SK-N-SH treated with all-trans-retinoic acid at 6 μM for 48 hours (cell line): Measurements from ENCODE around the gene RELL2.

Source experiments
- ATAC-seq: fragments of 200-7000 bp; cut with Tn5 transposase; 3 replicates; pipeline ENCODE4 v1.9.1; 2020; ENCODE audit warnings: mild to moderate bottlenecking, moderate library complexity
- ARNTL ChIP-seq: fragments of 450-650 bp; formaldehyde crosslinking; IDR thresholded peaks from 2 replicates; pipeline ENCODE4 v1.5.0; 2020; ENCODE audit warnings: low read depth, mild to moderate bottlenecking, moderate library complexity, borderline replicate concordance
- BACH2 ChIP-seq: fragments of 250-450 bp; sonication (Bioruptor Pico); IDR thresholded peaks from 2 replicates; pipeline ENCODE4 v1.9.0; 2021; ENCODE audit warnings: mild to moderate bottlenecking, borderline replicate concordance
- CSDC2 ChIP-seq: fragments of 250-450 bp; sonication (Bioruptor Pico); IDR thresholded peaks from 2 replicates; pipeline ENCODE4 v1.5.0; 2020; ENCODE audit warnings: mild to moderate bottlenecking, moderate library complexity
- ESRRG ChIP-seq: fragments of 250-450 bp; sonication (Bioruptor Pico); IDR thresholded peaks from 2 replicates; pipeline ENCODE4 v1.6.1; 2021; ENCODE audit warnings: mild to moderate bottlenecking
- GLIS3 ChIP-seq: fragments of 250-450 bp; sonication (Bioruptor Pico); IDR thresholded peaks from 2 replicates; pipeline ENCODE4 v1.5.0; 2020; ENCODE audit warnings: mild to moderate bottlenecking, moderate library complexity
- ISL1 ChIP-seq: fragments of 250-450 bp; sonication (Bioruptor Pico); IDR thresholded peaks from 2 replicates; pipeline ENCODE4 v2.1.2; 2022; ENCODE audit warnings: mild to moderate bottlenecking, moderate library complexity
- OSR1 ChIP-seq: fragments of 250-450 bp; sonication (Bioruptor Pico); IDR thresholded peaks from 2 replicates; pipeline ENCODE4 v1.8.0; 2022; ENCODE audit warnings: moderate library complexity, mild to moderate bottlenecking, inconsistent platforms
- PPARA ChIP-seq: fragments of 250-450 bp; sonication (Bioruptor Pico); IDR thresholded peaks from 2 replicates; pipeline ENCODE4 v1.5.0; 2020; ENCODE audit warnings: mild to moderate bottlenecking, borderline replicate concordance
- RARB ChIP-seq: fragments of 250-450 bp; sonication (Bioruptor Pico); IDR thresholded peaks from 2 replicates; pipeline ENCODE4 v1.8.0; 2021; ENCODE audit warnings: mild to moderate bottlenecking, moderate library complexity
- SNAI2 ChIP-seq: fragments of 250-450 bp; sonication (Bioruptor Pico); IDR thresholded peaks from 2 replicates; pipeline ENCODE4 v1.5.0; 2020; ENCODE audit warnings: mild to moderate bottlenecking, moderate library complexity
- TCF4 ChIP-seq: fragments of 250-450 bp; sonication (Bioruptor Pico); IDR thresholded peaks from 2 replicates; pipeline ENCODE4 v1.8.0; 2021; ENCODE audit warnings: mild to moderate bottlenecking, moderate library complexity, borderline replicate concordance
- TOX ChIP-seq: fragments of 250-450 bp; sonication (Bioruptor Pico); IDR thresholded peaks from 2 replicates; pipeline ENCODE4 v1.8.0; 2021; ENCODE audit warnings: mild to moderate bottlenecking, moderate library complexity, borderline replicate concordance
- ZC3H10 ChIP-seq: fragments of 250-450 bp; sonication (Bioruptor Pico); IDR thresholded peaks from 2 replicates; pipeline ENCODE4 v1.5.1; 2021; ENCODE audit warnings: mild to moderate bottlenecking, moderate library complexity
- ZFP3 ChIP-seq: fragments of 250-450 bp; sonication (Bioruptor Pico); IDR thresholded peaks from 2 replicates; pipeline ENCODE4 v1.5.0; 2020; ENCODE audit warnings: mild to moderate bottlenecking, moderate library complexity
- ZNF565 ChIP-seq: fragments of 450-650 bp; formaldehyde crosslinking; conservative IDR thresholded peaks from 2 replicates; pipeline ENCODE4 v1.5.0; 2020; ENCODE audit warnings: low read depth, mild to moderate bottlenecking, moderate library complexity
- TF ChIP-seq, protein P1 (sequence below): fragments of 250-450 bp; sonication (Bioruptor Pico); IDR thresholded peaks from 2 replicates; pipeline ENCODE4 v1.5.0; 2020; ENCODE audit warnings: mild to moderate bottlenecking, moderate library complexity
- TF ChIP-seq, protein P2 (sequence below): fragments of 250-450 bp; sonication (Bioruptor Pico); IDR thresholded peaks from 2 replicates; pipeline ENCODE4 v1.5.1; 2021; ENCODE audit warnings: mild to moderate bottlenecking, moderate library complexity
- TF ChIP-seq, protein P3 (sequence below): fragments of 250-450 bp; sonication (Bioruptor Pico); IDR thresholded peaks from 2 replicates; pipeline ENCODE4 v1.8.0; 2020; ENCODE audit warnings: mild to moderate bottlenecking, moderate library complexity, borderline replicate concordance
- TF ChIP-seq, protein P4 (sequence below): fragments of 250-450 bp; sonication (Bioruptor Pico); IDR thresholded peaks from 2 replicates; pipeline ENCODE4 v1.5.1; 2020; ENCODE audit warnings: low read depth, mild to moderate bottlenecking, moderate library complexity

RELL2 gene

DNA sequence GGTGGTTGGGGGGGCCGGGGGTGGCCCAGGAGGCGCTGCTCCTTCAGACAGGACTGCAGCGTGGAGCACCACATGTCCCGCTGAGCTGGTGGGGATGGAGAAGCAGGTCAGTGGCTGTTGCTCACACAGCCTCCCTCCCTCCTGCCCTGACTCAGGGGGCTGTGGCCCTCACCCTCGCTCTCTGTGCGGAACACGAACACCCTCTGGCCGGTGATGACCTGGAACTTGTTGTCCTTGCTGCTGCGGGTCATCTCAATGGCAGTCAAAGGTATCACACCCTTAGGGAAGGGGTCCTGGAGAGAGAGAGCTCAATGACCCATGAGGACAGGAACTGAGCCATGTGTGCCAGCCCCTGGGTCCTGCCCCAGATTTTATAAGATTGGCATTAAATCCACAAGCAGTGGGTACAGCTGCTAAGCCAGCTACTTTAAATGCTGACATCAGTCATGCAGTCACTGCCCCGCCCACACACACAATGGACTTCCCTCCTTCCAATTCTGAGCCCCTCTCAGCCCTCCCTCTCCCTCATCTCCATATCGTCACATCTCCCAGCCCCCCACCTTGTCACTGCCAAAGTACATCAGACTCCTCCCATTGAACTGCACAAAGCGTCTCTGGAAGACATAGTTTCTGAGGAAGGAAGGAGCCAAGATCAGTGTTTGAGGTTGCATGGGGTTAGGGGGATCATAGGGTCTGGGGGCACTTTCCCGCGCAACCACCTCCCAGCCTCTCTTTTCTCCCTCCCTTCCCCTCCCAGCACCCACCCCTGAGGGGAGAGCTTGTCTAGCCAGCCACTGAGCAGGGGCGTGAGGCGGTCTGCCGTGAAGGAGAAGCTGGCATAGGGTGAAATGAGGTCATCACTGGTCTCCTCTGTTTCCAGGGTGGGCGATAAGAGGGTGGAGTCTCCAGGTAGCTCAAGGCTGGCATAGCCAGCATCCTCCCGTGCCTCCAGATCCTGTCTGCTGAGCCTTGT lies 36.3 kb downstream of the RELL2 start (continued):
- TF ChIP-seq, protein P1, sequence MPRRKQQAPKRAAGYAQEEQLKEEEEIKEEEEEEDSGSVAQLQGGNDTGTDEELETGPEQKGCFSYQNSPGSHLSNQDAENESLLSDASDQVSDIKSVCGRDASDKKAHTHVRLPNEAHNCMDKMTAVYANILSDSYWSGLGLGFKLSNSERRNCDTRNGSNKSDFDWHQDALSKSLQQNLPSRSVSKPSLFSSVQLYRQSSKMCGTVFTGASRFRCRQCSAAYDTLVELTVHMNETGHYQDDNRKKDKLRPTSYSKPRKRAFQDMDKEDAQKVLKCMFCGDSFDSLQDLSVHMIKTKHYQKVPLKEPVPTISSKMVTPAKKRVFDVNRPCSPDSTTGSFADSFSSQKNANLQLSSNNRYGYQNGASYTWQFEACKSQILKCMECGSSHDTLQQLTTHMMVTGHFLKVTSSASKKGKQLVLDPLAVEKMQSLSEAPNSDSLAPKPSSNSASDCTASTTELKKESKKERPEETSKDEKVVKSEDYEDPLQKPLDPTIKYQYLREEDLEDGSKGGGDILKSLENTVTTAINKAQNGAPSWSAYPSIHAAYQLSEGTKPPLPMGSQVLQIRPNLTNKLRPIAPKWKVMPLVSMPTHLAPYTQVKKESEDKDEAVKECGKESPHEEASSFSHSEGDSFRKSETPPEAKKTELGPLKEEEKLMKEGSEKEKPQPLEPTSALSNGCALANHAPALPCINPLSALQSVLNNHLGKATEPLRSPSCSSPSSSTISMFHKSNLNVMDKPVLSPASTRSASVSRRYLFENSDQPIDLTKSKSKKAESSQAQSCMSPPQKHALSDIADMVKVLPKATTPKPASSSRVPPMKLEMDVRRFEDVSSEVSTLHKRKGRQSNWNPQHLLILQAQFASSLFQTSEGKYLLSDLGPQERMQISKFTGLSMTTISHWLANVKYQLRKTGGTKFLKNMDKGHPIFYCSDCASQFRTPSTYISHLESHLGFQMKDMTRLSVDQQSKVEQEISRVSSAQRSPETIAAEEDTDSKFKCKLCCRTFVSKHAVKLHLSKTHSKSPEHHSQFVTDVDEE (CRISPR knock-in tag) = no peak
- TF ChIP-seq, protein P2, sequence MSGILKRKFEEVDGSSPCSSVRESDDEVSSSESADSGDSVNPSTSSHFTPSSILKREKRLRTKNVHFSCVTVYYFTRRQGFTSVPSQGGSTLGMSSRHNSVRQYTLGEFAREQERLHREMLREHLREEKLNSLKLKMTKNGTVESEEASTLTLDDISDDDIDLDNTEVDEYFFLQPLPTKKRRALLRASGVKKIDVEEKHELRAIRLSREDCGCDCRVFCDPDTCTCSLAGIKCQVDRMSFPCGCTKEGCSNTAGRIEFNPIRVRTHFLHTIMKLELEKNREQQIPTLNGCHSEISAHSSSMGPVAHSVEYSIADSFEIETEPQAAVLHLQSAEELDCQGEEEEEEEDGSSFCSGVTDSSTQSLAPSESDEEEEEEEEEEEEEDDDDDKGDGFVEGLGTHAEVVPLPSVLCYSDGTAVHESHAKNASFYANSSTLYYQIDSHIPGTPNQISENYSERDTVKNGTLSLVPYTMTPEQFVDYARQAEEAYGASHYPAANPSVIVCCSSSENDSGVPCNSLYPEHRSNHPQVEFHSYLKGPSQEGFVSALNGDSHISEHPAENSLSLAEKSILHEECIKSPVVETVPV = no peak
- TF ChIP-seq, all 23 proteins: peak for 0

DNA sequence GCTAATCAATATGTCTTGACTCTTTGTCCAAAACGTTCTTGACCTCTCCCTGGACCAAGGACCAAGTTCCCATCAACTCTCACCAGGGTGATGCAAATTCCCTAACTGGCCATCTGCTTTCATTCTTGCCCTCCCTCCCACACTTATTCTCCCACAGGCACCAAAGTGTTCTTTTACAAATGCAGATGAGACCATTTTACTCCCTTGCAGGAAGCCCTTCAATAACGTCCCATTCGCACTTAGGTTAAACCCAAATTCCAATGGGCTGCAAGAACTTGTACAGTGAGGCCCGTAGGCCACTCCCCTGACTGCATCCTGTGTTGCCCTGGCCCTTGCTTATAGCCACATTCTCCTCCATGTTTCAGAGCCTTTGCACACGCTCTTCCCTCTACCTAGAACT lies 38.0 kb downstream of the RELL2 start:
- TF ChIP-seq ARNTL (CRISPR knock-in tag) (no peak), CSDC2 (CRISPR knock-in tag) (no peak), PPARA (no peak), GLIS3 (CRISPR knock-in tag) (no peak), SNAI2 (CRISPR knock-in tag) (no peak), ZC3H10 (CRISPR knock-in tag) (no peak), TCF4 (no peak), OSR1 (no peak), TOX (CRISPR knock-in tag) (no peak), RARB (CRISPR knock-in tag) (no peak), ZNF565 (CRISPR knock-in tag) (no peak), ZFP3 (CRISPR knock-in tag) (no peak), ESRRG (no peak)
- TF ChIP-seq, protein P2 = no peak
- TF ChIP-seq, protein P3, sequence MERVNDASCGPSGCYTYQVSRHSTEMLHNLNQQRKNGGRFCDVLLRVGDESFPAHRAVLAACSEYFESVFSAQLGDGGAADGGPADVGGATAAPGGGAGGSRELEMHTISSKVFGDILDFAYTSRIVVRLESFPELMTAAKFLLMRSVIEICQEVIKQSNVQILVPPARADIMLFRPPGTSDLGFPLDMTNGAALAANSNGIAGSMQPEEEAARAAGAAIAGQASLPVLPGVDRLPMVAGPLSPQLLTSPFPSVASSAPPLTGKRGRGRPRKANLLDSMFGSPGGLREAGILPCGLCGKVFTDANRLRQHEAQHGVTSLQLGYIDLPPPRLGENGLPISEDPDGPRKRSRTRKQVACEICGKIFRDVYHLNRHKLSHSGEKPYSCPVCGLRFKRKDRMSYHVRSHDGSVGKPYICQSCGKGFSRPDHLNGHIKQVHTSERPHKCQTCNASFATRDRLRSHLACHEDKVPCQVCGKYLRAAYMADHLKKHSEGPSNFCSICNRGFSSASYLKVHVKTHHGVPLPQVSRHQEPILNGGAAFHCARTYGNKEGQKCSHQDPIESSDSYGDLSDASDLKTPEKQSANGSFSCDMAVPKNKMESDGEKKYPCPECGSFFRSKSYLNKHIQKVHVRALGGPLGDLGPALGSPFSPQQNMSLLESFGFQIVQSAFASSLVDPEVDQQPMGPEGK (CRISPR knock-in tag) = no peak
- ATAC-seq = no peak

DNA sequence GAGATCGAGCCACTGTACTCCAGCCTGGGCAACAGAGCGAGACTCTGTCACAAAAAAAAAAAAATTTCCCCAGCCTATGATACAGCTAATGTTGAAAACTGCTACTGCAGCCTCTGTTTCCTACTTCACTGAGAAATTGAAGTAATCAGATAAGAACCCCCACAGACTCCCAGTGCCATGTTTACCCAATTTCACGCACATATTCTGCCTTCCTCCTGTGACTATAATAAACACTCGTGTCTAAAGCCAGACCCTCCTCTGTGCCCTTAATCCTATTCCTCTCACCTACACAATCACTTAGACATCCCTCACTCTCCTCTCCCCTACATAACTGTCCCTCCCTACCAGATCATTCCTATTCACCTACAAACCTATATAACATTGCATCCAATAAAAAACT lies 38.9 kb downstream of the RELL2 start:
- no peak for TF ChIP-seq BACH2 (CRISPR knock-in tag)
- no peak for TF ChIP-seq ISL1 (CRISPR knock-in tag)
- TF ChIP-seq, protein P4, sequence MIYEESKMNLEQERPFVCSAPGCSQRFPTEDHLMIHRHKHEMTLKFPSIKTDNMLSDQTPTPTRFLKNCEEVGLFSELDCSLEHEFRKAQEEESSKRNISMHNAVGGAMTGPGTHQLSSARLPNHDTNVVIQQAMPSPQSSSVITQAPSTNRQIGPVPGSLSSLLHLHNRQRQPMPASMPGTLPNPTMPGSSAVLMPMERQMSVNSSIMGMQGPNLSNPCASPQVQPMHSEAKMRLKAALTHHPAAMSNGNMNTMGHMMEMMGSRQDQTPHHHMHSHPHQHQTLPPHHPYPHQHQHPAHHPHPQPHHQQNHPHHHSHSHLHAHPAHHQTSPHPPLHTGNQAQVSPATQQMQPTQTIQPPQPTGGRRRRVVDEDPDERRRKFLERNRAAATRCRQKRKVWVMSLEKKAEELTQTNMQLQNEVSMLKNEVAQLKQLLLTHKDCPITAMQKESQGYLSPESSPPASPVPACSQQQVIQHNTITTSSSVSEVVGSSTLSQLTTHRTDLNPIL (CRISPR knock-in tag) = no peak
- TF ChIP-seq, protein P1 (CRISPR knock-in tag) = no peak
- TF ChIP-seq, protein P2 = no peak
- TF ChIP-seq TCF4 = no peak
- TF ChIP-seq TOX (CRISPR knock-in tag) = no peak
- TF ChIP-seq RARB (CRISPR knock-in tag) = no peak
- no peak for TF ChIP-seq GLIS3 (CRISPR knock-in tag)
- no peak for TF ChIP-seq SNAI2 (CRISPR knock-in tag)
- TF ChIP-seq ARNTL (CRISPR knock-in tag) = no peak
- ATAC-seq = no peak
